T-helper 9 cell (primary cell): ENCODE data around the gene TNC.

Experiments
- DNase-seq: peaks from one replicate; pipeline ENCODE4 v3.0.0-alpha.2; 2020

Gene TNC

DNA sequence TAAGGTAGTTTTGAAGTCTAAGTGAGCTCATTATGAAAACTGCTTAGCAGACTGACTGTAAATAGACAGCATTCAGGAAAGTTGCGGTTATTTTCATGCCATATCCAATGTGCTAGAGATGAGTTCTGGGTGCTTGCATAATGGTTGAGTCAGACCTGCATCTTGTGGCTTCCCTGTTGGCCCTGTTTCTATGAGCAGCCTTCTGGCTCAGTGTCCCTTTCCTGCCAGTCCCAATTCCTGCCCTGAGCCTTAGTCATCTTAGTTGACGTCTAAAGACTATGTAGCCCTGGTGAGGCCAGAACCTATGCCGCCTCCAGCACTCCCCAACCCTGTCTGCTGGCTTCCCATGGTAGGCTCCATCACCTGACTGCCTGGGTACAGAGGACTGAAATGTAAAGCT is 111.3 kb downstream of the TNC start:
- no peak for DNase-seq

DNA sequence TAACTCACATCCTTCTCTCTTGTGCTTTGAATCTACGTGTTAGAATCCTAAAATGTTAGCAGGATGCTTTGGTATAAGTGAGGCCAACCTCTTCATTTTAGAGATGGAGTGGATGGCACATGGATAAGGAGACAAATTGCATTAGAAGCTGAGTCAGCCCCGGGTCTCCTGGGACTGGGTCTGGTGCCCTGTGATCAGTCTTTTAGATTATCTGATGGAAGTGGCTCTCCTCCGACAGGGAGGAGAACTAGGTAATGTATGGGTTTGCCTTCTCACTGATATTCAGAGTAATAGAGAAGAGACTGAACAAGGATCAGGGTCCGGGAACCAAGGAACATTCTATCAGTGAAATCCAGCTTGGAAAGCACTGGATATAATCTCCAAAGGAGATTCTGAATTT is 112.6 kb downstream of the TNC start:
- DNase-seq: no peak

DNA sequence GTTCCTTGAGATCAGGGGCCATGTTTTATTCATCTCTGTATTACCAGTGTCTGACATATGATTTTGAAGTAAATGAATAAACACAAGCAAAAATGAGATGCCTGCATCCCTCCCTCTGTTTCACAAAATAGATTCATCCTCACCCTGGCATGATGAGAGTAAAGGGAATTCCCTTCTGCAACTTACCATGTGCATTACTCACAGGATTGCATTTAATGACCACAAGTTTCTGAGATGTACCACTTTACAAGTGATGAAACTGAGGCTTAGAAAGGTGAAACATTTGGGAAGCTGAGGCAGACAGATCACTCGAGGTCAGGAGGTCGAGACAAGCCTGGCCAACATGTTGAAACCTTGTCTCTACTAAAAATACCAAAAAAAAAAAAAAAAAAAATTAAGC is 113.4 kb downstream of the TNC start:
- DNase-seq: no peak

DNA sequence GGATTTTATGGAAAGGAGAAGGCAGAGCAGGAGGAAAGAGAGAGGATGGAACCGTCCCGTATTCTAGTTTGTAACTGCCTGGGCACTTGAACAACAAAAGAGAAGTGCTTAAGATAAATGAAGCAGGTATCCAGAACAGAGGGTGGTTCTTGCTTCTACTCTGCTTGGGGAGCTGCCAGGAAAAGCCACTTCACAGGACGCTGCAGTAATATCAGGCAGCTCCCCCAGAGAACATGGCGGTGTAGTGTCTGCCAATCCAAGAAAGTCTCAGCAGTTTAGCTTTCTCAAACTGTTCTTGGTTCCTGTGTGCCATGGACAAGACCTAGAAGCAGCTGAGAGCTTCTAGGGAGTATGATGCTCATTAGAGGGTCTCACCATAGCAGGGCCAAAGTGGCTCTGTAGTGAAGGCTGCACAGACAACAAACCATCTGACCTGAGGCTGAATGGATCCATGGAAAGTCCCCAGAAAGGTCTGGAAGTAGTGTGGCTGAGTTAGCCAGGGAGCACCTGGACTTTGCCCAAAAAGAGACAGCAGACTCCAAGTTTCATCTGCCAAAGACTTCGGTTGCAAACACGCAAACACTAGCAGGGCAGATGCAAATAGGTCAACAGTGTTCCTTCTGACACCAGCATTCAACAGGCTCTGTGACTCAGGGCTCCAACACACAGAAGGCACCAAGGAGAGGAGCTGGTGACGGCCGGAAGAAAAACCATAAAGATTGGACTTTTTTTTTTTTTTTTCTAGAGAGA is 115.4 kb downstream of the TNC start:
- no peak for DNase-seq

DNA sequence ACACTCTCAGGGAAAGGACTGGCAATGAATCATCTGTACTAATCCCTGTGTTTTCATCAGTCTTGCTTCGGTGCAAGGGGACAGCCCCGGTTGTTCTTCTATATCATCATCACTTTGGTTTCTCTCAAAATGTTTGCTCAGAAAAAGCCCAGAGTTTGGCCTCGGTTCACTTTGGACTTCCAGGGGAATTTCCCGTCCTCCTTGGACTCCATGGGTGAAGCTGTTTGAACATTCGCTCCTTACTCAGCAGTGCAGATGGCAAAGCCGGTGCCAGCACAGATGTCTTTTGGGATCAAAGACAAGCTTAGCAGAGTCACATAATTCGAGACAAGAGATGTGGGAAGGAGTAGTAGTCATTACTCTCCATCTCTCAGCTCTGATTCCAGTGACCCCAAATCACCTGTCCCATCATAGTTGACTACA is 117.7 kb downstream of the TNC start:
- DNase-seq: no peak

DNA sequence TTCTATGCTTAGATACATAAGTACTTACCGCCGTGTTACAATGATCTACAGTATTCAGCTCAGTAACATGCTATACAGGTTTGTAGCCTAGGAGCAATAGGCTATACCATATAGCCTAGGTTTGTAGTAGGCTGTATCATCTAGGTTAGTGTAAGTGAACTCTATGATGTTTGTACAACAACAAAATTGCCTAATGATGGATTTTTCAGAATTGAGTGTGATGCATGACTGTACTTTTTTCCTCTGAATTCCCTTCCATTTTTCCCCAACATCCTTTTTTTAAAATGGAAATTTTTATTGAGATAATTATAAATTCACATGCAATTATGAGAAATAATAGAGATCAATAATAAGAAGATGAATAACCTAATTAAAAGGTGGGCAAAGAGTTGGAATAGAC is 119.6 kb downstream of the TNC start:
- DNase-seq: no peak

DNA sequence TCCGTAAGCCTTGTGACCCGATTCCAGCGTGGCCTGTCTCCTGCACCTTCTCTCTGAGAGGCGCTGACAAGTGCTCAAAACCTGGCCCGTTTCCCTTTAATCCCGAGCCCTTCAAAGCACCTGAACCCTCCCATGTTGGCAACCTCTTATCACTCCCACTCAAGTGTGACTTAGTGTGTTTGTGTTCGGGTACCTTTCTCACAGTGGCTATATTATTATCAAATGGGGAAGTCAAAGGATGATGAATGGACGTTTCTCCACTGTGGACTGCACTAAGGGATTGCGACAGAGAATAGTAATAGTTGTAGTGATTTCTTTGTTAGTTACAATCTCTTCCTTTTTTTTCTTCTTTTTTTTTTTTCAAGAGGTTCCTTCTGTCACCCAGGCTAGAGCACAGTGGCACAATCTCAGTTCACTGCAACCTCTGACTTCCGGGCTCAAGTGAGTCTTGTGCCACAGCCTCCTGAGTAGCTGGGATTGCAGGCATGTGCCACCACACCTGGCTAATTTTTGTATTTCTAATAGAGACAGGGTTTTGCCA is 122.2 kb downstream of the TNC start:
- no peak for DNase-seq

DNA sequence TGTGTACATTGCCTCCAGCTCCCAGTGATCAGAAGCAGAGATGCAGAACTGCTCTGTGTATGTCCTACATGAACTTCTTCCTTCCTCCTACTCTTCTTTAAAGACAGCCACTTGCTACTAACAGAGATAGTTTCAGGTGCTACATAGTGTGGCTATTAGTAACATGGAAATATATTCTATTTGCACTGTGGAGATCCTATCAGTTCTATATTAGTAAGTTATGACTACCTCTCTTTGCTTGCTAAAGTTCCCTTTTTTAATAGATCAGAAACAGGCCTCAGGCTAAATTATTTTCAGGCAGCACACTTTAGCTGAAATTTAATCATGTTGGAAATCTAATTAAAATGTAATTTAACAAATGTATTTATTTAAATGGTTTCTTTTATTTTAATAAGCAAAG is 123.2 kb downstream of the TNC start:
- no peak for DNase-seq

DNA sequence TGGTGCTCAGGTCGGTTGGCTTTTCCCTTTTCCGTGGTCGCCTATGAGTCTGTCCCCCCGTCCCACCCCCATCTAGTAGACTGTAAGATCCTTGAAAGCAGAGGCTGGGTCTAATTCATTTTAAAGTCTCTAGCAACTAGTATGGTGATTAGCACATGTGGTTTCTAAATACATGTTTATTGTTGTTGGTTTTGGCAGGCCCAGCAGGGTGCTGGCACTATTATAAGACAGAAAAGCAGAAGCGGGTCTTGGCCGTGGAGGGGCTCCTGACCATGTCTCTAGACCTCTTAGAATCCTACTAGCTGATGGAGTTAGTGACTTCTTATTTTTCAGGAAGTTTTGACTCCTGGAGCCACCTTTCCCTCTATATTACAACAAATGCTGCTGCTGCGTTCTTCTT is 126.1 kb downstream of the TNC start:
- DNase-seq: no peak

DNA sequence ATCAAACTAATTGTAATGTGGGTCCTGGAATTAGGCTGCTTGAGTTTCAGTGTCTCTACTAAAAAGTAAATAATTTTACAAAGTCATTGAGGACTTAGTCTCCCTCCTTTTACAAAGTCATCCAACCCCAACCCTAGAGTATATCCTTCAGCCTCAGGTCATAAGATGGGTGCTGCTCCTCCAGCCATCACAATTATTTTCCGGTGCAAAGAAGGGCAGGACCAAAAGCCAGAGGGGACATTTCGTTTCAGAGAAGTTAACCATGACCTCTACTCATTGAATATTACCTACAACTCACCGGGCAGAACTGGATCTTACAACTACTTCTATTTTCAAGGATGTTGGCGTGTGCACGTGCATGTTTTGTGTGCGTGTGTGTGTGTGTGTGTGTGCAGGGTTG is 127.1 kb downstream of the TNC start:
- DNase-seq: no peak

DNA sequence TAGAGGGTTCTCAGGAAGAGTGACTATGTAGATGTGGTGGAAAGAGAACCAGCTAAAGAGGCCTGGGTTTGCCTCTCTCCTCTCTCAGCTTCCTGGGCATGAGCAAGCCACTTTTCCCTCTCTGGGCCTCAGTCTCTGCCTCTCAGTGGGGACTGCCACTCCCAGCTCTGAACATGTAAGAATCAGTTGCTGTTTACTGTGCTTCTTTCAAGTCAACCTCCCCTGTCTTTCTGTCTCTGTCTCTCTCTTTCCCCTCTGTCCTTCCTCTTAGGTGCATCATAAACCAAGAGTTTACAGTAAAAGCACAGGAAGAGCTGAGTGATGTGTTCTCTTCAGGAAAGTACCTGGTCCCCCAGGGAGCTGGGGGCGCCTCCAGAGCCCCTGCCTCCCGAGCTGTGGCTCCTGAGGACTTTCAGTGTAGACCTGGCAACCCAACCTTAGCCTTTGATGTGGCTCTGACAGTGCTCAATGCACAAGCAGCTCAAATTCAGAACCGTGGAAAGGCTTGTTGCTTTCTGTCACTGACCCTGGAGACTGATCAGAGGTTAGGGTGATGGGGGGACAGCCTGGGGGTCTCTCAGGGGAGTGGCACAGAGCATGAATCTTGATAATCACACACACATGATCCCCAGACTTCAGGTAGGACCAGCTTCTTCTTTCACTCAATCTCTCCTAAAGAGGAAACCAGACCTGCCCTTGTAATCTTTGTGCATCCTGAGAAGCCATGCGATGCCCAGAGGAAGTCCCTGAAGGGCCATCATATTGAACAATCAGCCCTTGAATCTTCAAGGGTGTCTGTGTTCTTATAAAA is 128.2 kb downstream of the TNC start:
- DNase-seq: no peak

DNA sequence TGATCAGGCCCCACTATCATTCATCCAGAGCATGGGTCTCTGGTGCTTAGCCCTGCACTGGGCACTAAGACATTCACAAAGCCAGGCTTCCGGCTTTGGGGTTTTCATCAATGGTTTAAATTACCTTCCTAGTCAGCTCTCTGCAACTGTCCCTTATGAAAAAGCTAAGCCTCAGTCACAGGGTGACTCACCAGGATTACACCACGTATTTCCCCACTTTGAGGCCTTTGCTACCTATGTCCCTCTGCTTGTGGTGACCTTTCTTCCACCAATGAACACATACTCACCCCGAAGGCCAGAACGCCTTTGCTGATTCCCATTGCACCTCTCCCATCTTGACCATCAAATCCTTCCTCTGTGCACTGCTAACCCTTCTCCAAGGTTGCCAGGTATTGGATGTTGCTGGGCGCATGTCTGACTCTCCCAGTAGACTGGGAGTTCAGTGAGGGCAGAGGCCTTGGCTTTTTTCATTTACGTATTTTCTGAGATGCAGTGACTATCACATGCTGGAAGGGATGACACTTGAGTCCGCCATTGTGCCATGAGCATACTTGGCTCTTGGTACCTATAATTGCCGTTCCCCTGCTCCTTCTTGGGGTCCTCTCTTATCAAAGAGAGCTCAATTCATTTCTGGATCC is 128.9 kb downstream of the TNC start:
- DNase-seq: no peak

DNA sequence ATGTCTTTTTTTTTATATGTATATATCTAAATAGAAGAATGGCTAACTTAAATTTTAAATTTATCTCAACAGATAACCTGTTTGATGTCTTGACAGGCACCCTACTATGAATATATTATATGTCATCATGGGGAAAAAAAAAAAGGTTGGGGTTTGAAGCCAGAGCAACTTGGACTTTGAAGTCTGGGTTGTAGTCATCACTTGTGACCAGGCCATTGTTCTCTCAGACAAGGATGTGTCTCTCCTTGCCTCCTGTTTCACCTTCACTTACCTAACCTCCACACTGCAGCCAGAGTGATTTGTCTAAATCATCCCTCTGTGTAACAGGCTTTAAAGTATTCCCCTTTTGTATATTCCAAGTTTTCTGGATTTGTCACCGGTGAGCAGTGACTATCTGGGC is 130.8 kb downstream of the TNC start:
- DNase-seq: no peak

DNA sequence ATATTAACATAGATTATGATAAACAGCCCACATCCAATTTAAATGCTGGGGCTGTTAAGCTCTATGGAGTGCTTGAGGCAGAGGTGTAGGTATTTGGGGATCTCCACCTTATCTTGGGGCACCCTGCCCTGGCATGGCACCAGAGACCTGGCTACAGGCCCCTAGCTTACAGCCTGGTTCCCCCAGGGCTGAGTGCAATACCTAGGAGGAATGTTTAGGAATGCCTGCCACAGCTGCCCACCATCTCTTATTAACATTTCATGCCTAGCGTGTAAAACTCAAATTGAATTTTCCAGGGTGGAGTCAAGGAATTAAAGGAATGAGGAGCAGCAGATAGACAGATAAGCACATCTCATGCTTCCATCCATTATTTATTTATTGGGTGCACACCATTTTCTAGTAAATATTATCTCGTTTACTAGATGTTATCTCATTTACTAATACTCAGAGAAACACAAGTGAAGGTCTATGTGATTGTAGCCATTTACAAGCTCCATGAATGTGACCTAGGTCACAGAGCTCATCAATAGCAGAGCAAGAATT is 131.9 kb downstream of the TNC start:
- DNase-seq: no peak

DNA sequence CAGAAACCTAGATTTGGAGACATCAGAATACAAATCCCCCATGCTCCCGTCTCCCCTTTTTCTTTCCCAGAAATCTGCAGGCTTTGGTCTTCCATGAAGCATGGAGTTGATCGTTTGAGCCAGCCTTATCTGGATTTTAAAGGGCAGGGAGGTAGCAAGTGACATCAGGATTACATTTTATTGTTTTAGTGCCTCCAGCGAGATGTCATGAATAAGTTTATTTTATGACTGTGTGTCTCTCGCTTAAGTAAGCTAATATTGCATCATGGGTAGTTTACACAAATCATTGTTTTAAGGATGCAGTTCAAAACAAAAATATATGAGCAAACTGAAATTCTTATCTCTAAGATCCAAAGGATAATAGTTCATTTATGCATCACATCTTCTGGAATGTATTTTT is 136.9 kb downstream of the TNC start:
- DNase-seq: no peak

DNA sequence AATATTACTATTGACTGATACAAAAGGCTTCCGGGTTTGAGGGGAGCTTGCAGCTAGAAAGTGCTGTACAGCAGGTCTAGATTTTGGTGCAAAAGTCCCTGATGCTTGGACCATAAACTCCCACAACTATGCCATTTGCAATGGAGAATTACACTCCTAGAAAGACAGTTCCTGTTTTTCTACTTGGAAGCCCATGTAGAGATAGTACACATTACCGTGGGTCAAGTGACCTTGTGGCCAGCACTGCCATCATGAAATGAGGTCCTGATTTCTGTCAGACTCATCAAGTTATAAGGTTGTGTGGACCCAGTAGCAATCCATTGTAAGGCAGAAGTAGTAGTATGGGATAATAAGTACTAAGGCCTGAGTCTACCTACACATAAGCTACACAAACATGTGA is 144.7 kb downstream of the TNC start:
- DNase-seq: no peak

DNA sequence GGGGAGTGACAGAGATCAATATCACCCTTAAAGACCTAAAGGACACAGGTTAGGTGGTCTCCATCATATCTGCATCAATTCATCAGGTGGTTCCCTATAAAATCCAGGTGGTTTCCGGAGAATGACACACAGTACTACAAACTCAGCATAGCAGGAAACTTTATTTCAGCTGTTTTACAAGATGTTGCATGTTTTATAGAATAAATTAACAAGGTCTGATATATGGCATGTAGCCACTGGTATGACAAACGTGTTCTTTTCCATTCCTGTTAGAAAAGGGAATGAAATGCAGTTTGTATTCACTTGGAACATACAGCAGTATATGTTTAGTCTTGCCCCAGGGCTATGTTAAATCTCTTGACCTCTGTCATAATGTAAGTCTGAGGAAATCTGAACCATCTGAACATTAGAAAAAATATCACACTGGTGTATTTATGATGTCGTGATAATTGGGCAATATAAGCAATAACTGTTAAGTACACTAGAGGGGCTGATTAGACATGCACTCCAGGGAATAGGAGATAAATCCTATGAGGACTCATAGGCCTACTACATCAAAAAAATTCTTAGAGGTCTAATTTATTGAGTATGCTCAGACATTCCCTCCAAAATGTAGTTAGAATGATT is 145.3 kb downstream of the TNC start:
- DNase-seq: no peak
